Mesenchymal stem cell (in vitro differentiated cells and primary cell): ENCODE data around the gene NOP9.
A peak's percentile ranks its signal among the peaks of the same experiment; 100 is the strongest.

Source experiments
- DNase-seq: peaks from one replicate; pipeline ENCODE4 v3.0.0-alpha.2; 2013
- H2AFZ ChIP-seq: one replicate; pipeline ENCODE4 v1.6.1; 2013; ENCODE audit warnings: low read depth, mild to moderate bottlenecking, control low read depth, inconsistent platforms, low read length, moderate library complexity
- H2AK5ac ChIP-seq: 2 replicates; pipeline ENCODE4 v1.6.1; 2013; ENCODE audit warnings: low read length, moderate library complexity, mild to moderate bottlenecking, inconsistent platforms; ENCODE audit not compliant: severe bottlenecking
- H2BK120ac ChIP-seq: one replicate; pipeline ENCODE4 v1.6.1; 2013; ENCODE audit warnings: low read depth, mild to moderate bottlenecking, inconsistent platforms, low read length, moderate library complexity
- H2BK12ac ChIP-seq, 2 experiments: one replicate each; pipeline ENCODE4 v1.6.1; 2013; ENCODE audit warnings: inconsistent platforms in 2 of 2, low read length in 2 of 2, mild to moderate bottlenecking in 2 of 2, moderate library complexity in 2 of 2, control low read depth in 1 of 2
- H2BK15ac ChIP-seq: one replicate; pipeline ENCODE4 v1.6.1; 2013; ENCODE audit warnings: mild to moderate bottlenecking, low read depth, inconsistent platforms; ENCODE audit not compliant: poor library complexity, severe bottlenecking
- H2BK5ac ChIP-seq: 2 replicates; pipeline ENCODE4 v1.6.1; 2013; ENCODE audit warnings: low read depth, mild to moderate bottlenecking, low read length, control low read depth, inconsistent platforms; ENCODE audit not compliant: poor library complexity, severe bottlenecking
- H3K14ac ChIP-seq, 2 experiments: one replicate each; pipeline ENCODE4 v1.6.1; 2013; ENCODE audit warnings: inconsistent platforms in 2 of 2, low read length in 2 of 2, control low read depth in 1 of 2, mild to moderate bottlenecking in 1 of 2, moderate library complexity in 1 of 2
- H3K18ac ChIP-seq, 2 experiments: one replicate each; pipeline ENCODE4 v1.6.1; 2013; ENCODE audit warnings: inconsistent platforms in 2 of 2, low read length in 2 of 2, control low read depth in 1 of 2, low read depth in 1 of 2, mild to moderate bottlenecking in 1 of 2
- H3K23ac ChIP-seq, 2 experiments: one replicate each; pipeline ENCODE4 v1.6.1; 2013; ENCODE audit warnings: inconsistent platforms in 2 of 2, low read length in 2 of 2, mild to moderate bottlenecking in 2 of 2, moderate library complexity in 2 of 2, control low read depth in 1 of 2
- H3K27ac ChIP-seq: 2 replicates; pipeline ENCODE4 v1.5.1; 2013; ENCODE audit warnings: mild to moderate bottlenecking, moderate library complexity, low read length, control low read depth, inconsistent platforms; ENCODE audit not compliant: poor library complexity, severe bottlenecking
- H3K27me3 ChIP-seq, 2 experiments: 2 replicates each; pipeline versions ENCODE4 v1.6.1 to v1.7.0; 2013; ENCODE audit warnings: low read length in 2 of 2, mild to moderate bottlenecking in 2 of 2, moderate library complexity in 2 of 2, control low read depth in 1 of 2, inconsistent platforms in 1 of 2; ENCODE audit not compliant: control insufficient read depth in 1 of 2, insufficient read depth in 1 of 2
- H3K36me3 ChIP-seq, 2 experiments: 2 replicates each; pipeline versions ENCODE4 v1.6.1 to v1.7.0; 2013; ENCODE audit warnings: low read length in 2 of 2, control low read depth in 1 of 2, inconsistent platforms in 1 of 2, low read depth in 1 of 2, mild to moderate bottlenecking in 1 of 2; ENCODE audit not compliant: insufficient read depth in 2 of 2, control insufficient read depth in 1 of 2
- H3K4ac ChIP-seq, 2 experiments: one replicate each; pipeline ENCODE4 v1.6.1; 2013; ENCODE audit warnings: inconsistent platforms in 2 of 2, low read length in 2 of 2, mild to moderate bottlenecking in 2 of 2, moderate library complexity in 2 of 2, control low read depth in 1 of 2, low read depth in 1 of 2
- H3K4me1 ChIP-seq: 2 replicates; pipeline ENCODE4 v1.6.1; 2013; ENCODE audit warnings: low read depth, low read length, control low read depth; ENCODE audit not compliant: control insufficient read depth, insufficient read depth
- H3K4me2 ChIP-seq: 2 replicates; pipeline ENCODE4 v1.6.1; 2013; ENCODE audit warnings: low read length, mild to moderate bottlenecking, inconsistent platforms; ENCODE audit not compliant: poor library complexity, severe bottlenecking
- H3K4me3 ChIP-seq, 2 experiments: 2 replicates each; pipeline versions ENCODE4 v1.5.1 to v1.7.0; 2013; ENCODE audit warnings: low read length in 2 of 2, mild to moderate bottlenecking in 2 of 2, control low read depth in 1 of 2, low read depth in 1 of 2; ENCODE audit not compliant: insufficient read depth in 1 of 2
- H3K79me1 ChIP-seq: replicated peaks from 2 replicates; pipeline ENCODE4 v1.6.1; 2013; ENCODE audit warnings: mild to moderate bottlenecking, control low read depth, low read length, inconsistent platforms; ENCODE audit not compliant: poor library complexity, severe bottlenecking
- H3K9ac ChIP-seq: 2 replicates; pipeline ENCODE4 v1.7.0; 2013; ENCODE audit warnings: mild to moderate bottlenecking, low read length, moderate library complexity
- H3K9me3 ChIP-seq: 2 replicates; pipeline ENCODE4 v1.7.0; 2013; ENCODE audit warnings: mild to moderate bottlenecking, low read length; ENCODE audit not compliant: control insufficient read depth
- H4K8ac ChIP-seq: one replicate; pipeline ENCODE4 v1.6.1; 2013; ENCODE audit warnings: inconsistent platforms, mild to moderate bottlenecking, low read length, moderate library complexity
- H4K91ac ChIP-seq: one replicate; pipeline ENCODE4 v1.6.1; 2013; ENCODE audit warnings: mild to moderate bottlenecking, low read length, inconsistent platforms
- WGBS: methylation state at CpG from one replicate; pipeline ENCODE4 v1.1.7; 2013; ENCODE audit warnings: mixed read lengths; 5-methylcytosine and 5-hydroxymethylcytosine counted together

Gene NOP9

DNA sequence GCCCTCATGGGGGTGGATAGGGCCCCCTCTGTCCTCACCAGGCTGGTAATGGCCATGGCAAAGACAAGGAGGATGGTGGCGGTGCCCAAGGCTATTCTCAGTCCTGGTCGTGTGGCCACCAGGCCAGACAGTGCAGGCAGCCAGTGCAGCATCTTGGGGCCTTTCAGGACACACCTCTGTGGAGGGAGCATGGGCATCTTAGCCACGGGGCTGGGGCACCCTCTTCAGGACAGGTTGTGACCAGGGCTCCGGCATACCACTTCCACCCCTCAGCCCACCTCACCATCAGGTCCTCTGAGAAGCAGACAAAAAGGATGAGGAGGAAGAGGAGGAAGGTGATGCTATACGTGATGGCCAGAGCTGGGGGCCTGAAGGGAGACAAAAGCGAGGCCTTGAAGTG is 24.4 kb downstream of the NOP9 start:
- Histone ChIP-seq H3K4me2 (no peak overlapping the region), H3K79me1 (no peaks in the 10 kb centered on the region), H2AFZ (no peak overlapping the region), H3K27ac (no peak overlapping the region), H3K4ac (no peak overlapping the region), H3K9me3 (no peaks in the 10 kb centered on the region), H3K9ac (no peak overlapping the region), H2BK5ac (no peak overlapping the region), H3K4me1 (peaks cover 6% of the 10 kb centered on the region), H4K91ac (peak overlapping the region; percentile 78), H3K27me3 (peaks cover 4 to 48% of the 10 kb centered on the region in 2 experiments), H3K18ac (no peak overlapping the region), H3K36me3 (no peaks in the 10 kb centered on the region), H3K23ac (no peak overlapping the region), H3K14ac (no peak overlapping the region), H2AK5ac (no peak overlapping the region), H2BK120ac (no peak overlapping the region), H2BK12ac (no peak overlapping the region), H3K4me3 (no peak overlapping the region), H2BK15ac (no peak overlapping the region), H4K8ac (no peak overlapping the region)
- 78% methylated on average over 4 of the region's 6 CpGs for WGBS
- no peak for DNase-seq

DNA sequence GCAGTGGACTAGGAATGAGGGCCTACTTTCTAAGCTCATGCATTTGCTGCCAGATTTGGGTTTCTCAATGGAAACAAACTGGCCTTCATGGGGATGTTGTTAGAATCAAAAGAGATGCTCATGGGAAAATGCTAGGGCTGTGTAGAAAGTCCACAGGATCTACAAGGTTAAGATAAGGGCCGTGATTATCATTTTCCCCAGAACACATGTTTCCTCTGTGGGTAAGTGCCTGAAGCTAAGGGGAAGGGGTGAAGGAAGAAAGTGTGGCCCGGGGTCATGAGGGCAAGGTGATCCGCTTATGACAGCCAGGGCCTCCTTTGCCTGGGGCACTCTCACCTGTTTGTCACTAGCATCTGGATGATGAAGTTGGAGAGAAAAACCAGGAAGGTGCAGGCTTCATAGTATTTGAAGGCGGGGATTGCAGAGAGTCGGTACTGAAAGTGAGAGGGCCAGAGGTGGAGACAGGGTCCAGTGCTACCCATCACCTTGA is 25.4 kb downstream of the NOP9 start:
- Histone ChIP-seq H2BK15ac (no peak overlapping the region), H3K14ac (no peak overlapping the region), H4K8ac (no peak overlapping the region), H3K27ac (no peak overlapping the region), H3K36me3 (no peaks in the 10 kb centered on the region), H4K91ac (no peak overlapping the region), H3K4me2 (no peak overlapping the region), H3K9me3 (no peaks in the 10 kb centered on the region), H3K9ac (no peak overlapping the region), H3K4ac (no peak overlapping the region), H2AFZ (no peak overlapping the region), H3K4me3 (no peak overlapping the region), H3K27me3 (peaks cover under 1 to 38% of the 10 kb centered on the region in 2 experiments), H2BK120ac (no peak overlapping the region), H3K4me1 (peaks cover 6% of the 10 kb centered on the region), H3K23ac (no peak overlapping the region), H3K18ac (no peak overlapping the region), H2BK5ac (no peak overlapping the region), H2AK5ac (no peak overlapping the region), H2BK12ac (no peak overlapping the region), H3K79me1 (no peaks in the 10 kb centered on the region)
- WGBS = 96% methylated on average over 5 of the region's 5 CpGs
- DNase-seq = no peak

- Histone ChIP-seq H3K18ac (no peak overlapping the region), H3K14ac (no peak overlapping the region), H2AFZ (no peak overlapping the region), H3K36me3 (no peaks in the 10 kb centered on the region), H2BK12ac (no peak overlapping the region), H3K27me3 (peaks cover 0 to 34% of the 10 kb centered on the region in 2 experiments), H2BK15ac (no peak overlapping the region), H2BK5ac (no peak overlapping the region), H3K4me1 (peaks cover 6% of the 10 kb centered on the region), H3K9ac (no peak overlapping the region), H2BK120ac (no peak overlapping the region), H3K27ac (no peak overlapping the region), H4K8ac (no peak overlapping the region), H3K4me2 (no peak overlapping the region), H3K4me3 (no peak overlapping the region), H4K91ac (no peak overlapping the region), H3K4ac (no peak overlapping the region), H3K9me3 (no peaks in the 10 kb centered on the region), H3K23ac (no peak overlapping the region), H3K79me1 (no peaks in the 10 kb centered on the region), H2AK5ac (no peak overlapping the region)
- WGBS = 86% methylated on average over 9 of the region's 9 CpGs
- no peak for DNase-seq
Observed at GRCh38 chr14:24325963-24326362, 26.3 kb downstream of the NOP9 start.

- Histone ChIP-seq H2BK120ac (no peak overlapping the region), H3K18ac (no peak overlapping the region), H3K4ac (no peak overlapping the region), H3K4me3 (no peak overlapping the region), H3K23ac (no peak overlapping the region), H3K79me1 (no peaks in the 10 kb centered on the region), H2BK5ac (no peak overlapping the region), H4K91ac (no peak overlapping the region), H3K27ac (no peak overlapping the region), H3K4me1 (peaks cover 4% of the 10 kb centered on the region), H2BK12ac (no peak overlapping the region), H3K36me3 (no peaks in the 10 kb centered on the region), H3K9ac (no peak overlapping the region), H3K14ac (no peak overlapping the region), H2AK5ac (no peak overlapping the region), H3K9me3 (no peaks in the 10 kb centered on the region), H3K4me2 (no peak overlapping the region), H2BK15ac (no peak overlapping the region), H2AFZ (no peak overlapping the region), H3K27me3 (peaks cover 0 to 32% of the 10 kb centered on the region in 2 experiments), H4K8ac (no peak overlapping the region)
- DNase-seq = no peak
- WGBS = 70% methylated on average over 2 of the region's 2 CpGs
Observed at GRCh38 chr14:24327303-24327702, 27.7 kb downstream of the NOP9 start.
